GM11168 (cell line): ENCODE results near the gene PCNA.

Experiments used
- in situ Hi-C: fragments of 300-500 bp; cut with MboI; formaldehyde crosslinking; loops from one replicate; pipeline ENCODE4 v1.12.0; 2022; ENCODE audit warnings: low sequenced_read_pairs; ENCODE audit not compliant: unreplicated experiment

Gene PCNA

GRCh38 chr20:5145365-5146098 is 25.8 kb upstream of the PCNA start:
- in situ Hi-C loops: no loop called here

GRCh38 chr20:5143851-5144250 is 24.1 kb upstream of the PCNA start:
- in situ Hi-C loops: no loop called here

- in situ Hi-C loops: no loop called here
Observed at GRCh38 chr20:5141615-5142014, 21.9 kb upstream of the PCNA start.

- in situ Hi-C loops: no loop called here
Observed at GRCh38 chr20:5140195-5140594, 20.4 kb upstream of the PCNA start.

GRCh38 chr20:5136096-5136495 is 16.3 kb upstream of the PCNA start:
- in situ Hi-C loops: no loop called here

GRCh38 chr20:5135363-5136012 is 15.7 kb upstream of the PCNA start:
- in situ Hi-C loops: no loop called here

- in situ Hi-C loops: no loop called here
Observed at GRCh38 chr20:5133998-5134397, 14.2 kb upstream of the PCNA start.

GRCh38 chr20:5131502-5131901 is 11.7 kb upstream of the PCNA start:
- in situ Hi-C loops: no loop called here

- in situ Hi-C loops: no loop called here
Observed at GRCh38 chr20:5128886-5129285, 9.1 kb upstream of the PCNA start.

GRCh38 chr20:5127859-5128424 is 8.2 kb upstream of the PCNA start:
- in situ Hi-C loops: no loop called here

GRCh38 chr20:5127204-5127858 is 7.6 kb upstream of the PCNA start:
- in situ Hi-C loops: no loop called here

GRCh38 chr20:5126512-5127203 is 6.9 kb upstream of the PCNA start, which contains the start of gene CDS2:
CDS2 (plus strand) TSS chr20:5127008; CDS start chr20:5127093, 85 bp downstream.
- in situ Hi-C loops: no loop called here

GRCh38 chr20:5122873-5123260 is 3.1 kb upstream of the PCNA start:
- in situ Hi-C loops: loop anchor here (5.0 kb wide), 1 partner anchor 64 kb away; no protein-coding TSS in a partner anchor

GRCh38 chr20:5120185-5120476 is 373 bp upstream of the PCNA start:
- in situ Hi-C loops: loop anchor here (5.0 kb wide), 1 partner anchor 67 kb away; no protein-coding TSS in a partner anchor

- in situ Hi-C loops: no loop called here
Observed at GRCh38 chr20:5119143-5119434, 669 bp downstream of the PCNA start.

GRCh38 chr20:5118220-5119142 is 1.3 kb downstream of the PCNA start:
- in situ Hi-C loops: no loop called here

- in situ Hi-C loops: no loop called here
Observed at GRCh38 chr20:5116875-5117274, 2.9 kb downstream of the PCNA start.

GRCh38 chr20:5114403-5114802 is 5.4 kb downstream of the PCNA start:
- in situ Hi-C loops: no loop called here

GRCh38 chr20:5113615-5113986 is 6.2 kb downstream of the PCNA start:
- in situ Hi-C loops: no loop called here

GRCh38 chr20:5109276-5109675 is 10.5 kb downstream of the PCNA start:
- in situ Hi-C loops: loop anchor here (10.0 kb wide), 1 partner anchor 354 kb away; no protein-coding TSS in a partner anchor
